D721Med (cell line): ENCODE results near the gene MMP24OS.

ENCODE experiments used
- DNase-seq: peaks from one replicate; pipeline ENCODE4 v3.0.0; 2011; ENCODE audit warnings: low spot score; ENCODE audit not compliant: insufficient read length
- FAIRE-seq: peaks from 2 replicates; lab custom pipeline; 2011; peaks lifted over from hg19 to GRCh38; lab: Jason Lieb, UNC
- CTCF ChIP-seq: IDR thresholded peaks from 2 replicates; pipeline ENCODE4 v1.5.1; 2012; ENCODE audit warnings: mild to moderate bottlenecking, control low read depth; ENCODE audit not compliant: insufficient read depth; ENCODE audit errors: missing control alignments

MMP24OS gene

GRCh38 chr20:35312318-35312717 lies 34.4 kb upstream of the MMP24OS start:
- no peak for TF ChIP-seq CTCF
- FAIRE-seq (no peak), DNase-seq (no peak)

GRCh38 chr20:35311822-35312221 lies 33.9 kb upstream of the MMP24OS start:
- FAIRE-seq (no peak), DNase-seq (no peak)
- TF ChIP-seq CTCF, result no peak

- no peak for TF ChIP-seq CTCF
- FAIRE-seq (no peak), DNase-seq (no peak)
Observed at GRCh38 chr20:35311409-35311808, 33.5 kb upstream of the MMP24OS start.

GRCh38 chr20:35307666-35308653 lies 30.0 kb upstream of the MMP24OS start:
- no peak for TF ChIP-seq CTCF
- no peak for FAIRE-seq
- DNase-seq, result no peak

- no peak for DNase-seq
- TF ChIP-seq CTCF, result peak; percentile 65
- no peak for FAIRE-seq
Observed at GRCh38 chr20:35306931-35307517, 29.1 kb upstream of the MMP24OS start.

GRCh38 chr20:35305682-35306556 lies 28.0 kb upstream of the MMP24OS start:
- DNase-seq, result no peak
- TF ChIP-seq CTCF, result no peak
- FAIRE-seq, result no peak
